ENCODE data around the gene CFAP157. TPM values are rescaled to one million over a fixed set of nuclear protein-coding genes. Genes with fewer than 3 reads are reported as not detected.

The CFAP157 gene
- polyA plus RNA-seq, 1 of the 3 experiments (the other 2 are of a cell fraction) = 0.25 TPM

DNA sequence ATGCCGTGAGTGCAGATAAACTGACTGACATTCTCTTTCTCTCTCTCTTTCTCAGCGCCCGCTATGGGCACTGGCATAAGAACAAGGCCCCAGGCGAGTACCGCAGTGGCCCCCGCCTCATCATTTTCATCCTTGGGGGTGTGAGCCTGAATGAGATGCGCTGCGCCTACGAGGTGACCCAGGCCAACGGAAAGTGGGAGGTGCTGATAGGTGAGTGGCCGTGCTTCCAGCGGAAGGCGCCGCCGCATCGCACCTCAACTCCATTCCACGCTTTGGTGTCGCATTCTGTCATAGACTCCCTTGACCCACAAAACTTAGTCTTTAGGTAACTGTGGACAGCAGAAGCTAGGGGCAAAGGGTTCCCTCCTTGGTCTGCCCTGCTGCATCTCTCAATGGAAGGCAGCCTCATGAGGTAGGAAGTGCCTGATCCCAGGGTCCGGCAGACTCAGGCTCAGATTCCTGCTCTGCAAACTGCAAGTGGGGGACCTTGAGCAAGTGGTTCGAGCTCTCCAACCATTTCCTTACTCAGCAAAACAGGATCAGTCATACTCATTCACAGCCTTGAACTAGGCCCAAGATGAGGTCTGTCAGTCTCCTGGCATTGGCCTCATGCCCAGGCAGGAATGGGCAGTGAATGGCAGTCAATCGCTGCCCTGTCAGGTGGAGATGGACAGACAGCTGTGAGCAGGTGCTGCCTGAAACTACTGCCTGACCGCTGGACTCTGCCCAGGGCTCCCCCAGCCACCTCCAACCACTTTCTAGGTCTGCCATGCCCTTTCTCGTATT is 24.2 kb upstream of the CFAP157 start:
- POLR2A ChIA-PET = interaction anchor here (1.0 kb wide), 1 partner anchor 9 kb away, joined by 3 read pairs; no protein-coding TSS in a partner anchor
- Histone ChIP-seq H4K20me1 (ENCODE audit: insufficient read depth) (no peaks in the 10 kb centered on the region), H3K27me3 (ENCODE audit: insufficient read depth) (no peaks in the 10 kb centered on the region)

More for the DNA sequence above, 24.2 kb upstream of the CFAP157 start:
- no peaks in the 10 kb centered on the region for H3K9me2 ChIP-seq
- no peak overlapping the region for H3K27ac ChIP-seq (ENCODE audit: low read depth in 2 of 2, low read length in 1 of 2)
- WGBS (ENCODE audit: low lambda C conversion rate) = 95% methylated on average over 21 of the region's 23 CpGs
- no peak overlapping the region for H3K4me2 ChIP-seq
- H3F3A ChIP-seq (replicated peaks; ENCODE audit: insufficient read depth) = no peaks in the 10 kb centered on the region
- no peaks in the 10 kb centered on the region for H3K79me2 ChIP-seq (ENCODE audit: insufficient read depth)
- DNase-seq = no peak
- H3K4me1 ChIP-seq (ENCODE audit: control insufficient read depth in 1 of 2, insufficient read depth in 2 of 2, low read depth in 1 of 2, low read length in 1 of 2) = peaks cover 0 to 3% of the 10 kb centered on the region in 2 experiments; a peak in 1 of 4 replicates
- no peak overlapping the region for H2AFZ ChIP-seq (ENCODE audit: low read depth)
- CTCF ChIA-PET = interaction anchor here (1.4 to 2.2 kb wide), 2 partner anchors 48 to 52 kb away, joined by 3 to 8 read pairs; partner anchors contain the start of gene TOR2A
- no peaks in the 10 kb centered on the region for H3K9me3 ChIP-seq
- no peak overlapping the region for H3K9ac ChIP-seq
- TF ChIP-seq EP300 (IDR thresholded peaks at IDR 0.05; ENCODE audit: borderline replicate concordance in 1 of 2, low read depth in 1 of 2, low read length in 1 of 2) (no peak), USF2 (IDR thresholded peaks at IDR 0.05; ENCODE audit: borderline replicate concordance, low read depth, low read length) (no peak), ELF1 (IDR thresholded peaks at IDR 0.05) (no peak), RFX5 (IDR thresholded peaks at IDR 0.05; ENCODE audit: low read length) (no peak), POLR2AphosphoS5 (IDR thresholded peaks at IDR 0.05; ENCODE audit: low read depth, low read length) (no peak), TEAD4 (IDR thresholded peaks at IDR 0.05; ENCODE audit: borderline replicate concordance, insufficient read depth) (no peak), RXRA (IDR thresholded peaks at IDR 0.05; ENCODE audit: borderline replicate concordance, low read depth) (no peak), GABPA (IDR thresholded peaks at IDR 0.05; ENCODE audit: low read depth) (no peak), EZH2phosphoT487 (IDR thresholded peaks at IDR 0.05; ENCODE audit: borderline replicate concordance, low read depth) (no peak), RAD21 (IDR thresholded peaks at IDR 0.05; ENCODE audit: low read length) (no peak), SMC3 (IDR thresholded peaks at IDR 0.05; ENCODE audit: low read depth, low read length) (no peak), GATA2 (CRISPR knock-in tag; IDR thresholded peaks at IDR 0.05) (no peak), IRF3 (IDR thresholded peaks at IDR 0.05; ENCODE audit: low read depth, low read length) (no peak), TCF12 (IDR thresholded peaks at IDR 0.05) (no peak), FOXM1 (IDR thresholded peaks at IDR 0.05; ENCODE audit: low read depth) (no peak), SIN3A (IDR thresholded peaks at IDR 0.05; ENCODE audit: borderline replicate concordance, low read depth, low read length) (no peak)
- TF ChIP-seq, protein P1, sequence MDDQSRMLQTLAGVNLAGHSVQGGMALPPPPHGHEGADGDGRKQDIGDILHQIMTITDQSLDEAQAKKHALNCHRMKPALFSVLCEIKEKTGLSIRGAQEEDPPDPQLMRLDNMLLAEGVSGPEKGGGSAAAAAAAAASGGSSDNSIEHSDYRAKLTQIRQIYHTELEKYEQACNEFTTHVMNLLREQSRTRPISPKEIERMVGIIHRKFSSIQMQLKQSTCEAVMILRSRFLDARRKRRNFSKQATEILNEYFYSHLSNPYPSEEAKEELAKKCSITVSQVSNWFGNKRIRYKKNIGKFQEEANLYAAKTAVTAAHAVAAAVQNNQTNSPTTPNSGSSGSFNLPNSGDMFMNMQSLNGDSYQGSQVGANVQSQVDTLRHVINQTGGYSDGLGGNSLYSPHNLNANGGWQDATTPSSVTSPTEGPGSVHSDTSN (IDR thresholded peaks at IDR 0.05) = no peak
- TF ChIP-seq, protein P2, sequence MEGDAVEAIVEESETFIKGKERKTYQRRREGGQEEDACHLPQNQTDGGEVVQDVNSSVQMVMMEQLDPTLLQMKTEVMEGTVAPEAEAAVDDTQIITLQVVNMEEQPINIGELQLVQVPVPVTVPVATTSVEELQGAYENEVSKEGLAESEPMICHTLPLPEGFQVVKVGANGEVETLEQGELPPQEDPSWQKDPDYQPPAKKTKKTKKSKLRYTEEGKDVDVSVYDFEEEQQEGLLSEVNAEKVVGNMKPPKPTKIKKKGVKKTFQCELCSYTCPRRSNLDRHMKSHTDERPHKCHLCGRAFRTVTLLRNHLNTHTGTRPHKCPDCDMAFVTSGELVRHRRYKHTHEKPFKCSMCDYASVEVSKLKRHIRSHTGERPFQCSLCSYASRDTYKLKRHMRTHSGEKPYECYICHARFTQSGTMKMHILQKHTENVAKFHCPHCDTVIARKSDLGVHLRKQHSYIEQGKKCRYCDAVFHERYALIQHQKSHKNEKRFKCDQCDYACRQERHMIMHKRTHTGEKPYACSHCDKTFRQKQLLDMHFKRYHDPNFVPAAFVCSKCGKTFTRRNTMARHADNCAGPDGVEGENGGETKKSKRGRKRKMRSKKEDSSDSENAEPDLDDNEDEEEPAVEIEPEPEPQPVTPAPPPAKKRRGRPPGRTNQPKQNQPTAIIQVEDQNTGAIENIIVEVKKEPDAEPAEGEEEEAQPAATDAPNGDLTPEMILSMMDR (IDR thresholded peaks at IDR 0.05) = no peak
- TF ChIP-seq, protein P3, sequence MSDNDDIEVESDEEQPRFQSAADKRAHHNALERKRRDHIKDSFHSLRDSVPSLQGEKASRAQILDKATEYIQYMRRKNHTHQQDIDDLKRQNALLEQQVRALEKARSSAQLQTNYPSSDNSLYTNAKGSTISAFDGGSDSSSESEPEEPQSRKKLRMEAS (IDR thresholded peaks at IDR 0.05; ENCODE audit: low read depth) = no peak
- no peak overlapping the region for H3K4me3 ChIP-seq (ENCODE audit: low read depth in 2 of 2, low read length in 1 of 2)
- peaks cover 10 to 57% of the 10 kb centered on the region in 2 experiments for H3K36me3 ChIP-seq (replicated peaks in 1 of 2; ENCODE audit: control insufficient read depth in 1 of 2, insufficient read depth in 2 of 2, low read length in 1 of 2)
